Kidney glomerular epithelial cell (primary cell): ENCODE results near the gene ETS2.
"Not testable (repeated sequence)": the region's sequence is repeated elsewhere in the genome, so short reads cannot be mapped to it uniquely, and the experiment has no call there.

Experiments
- DNase-seq: peaks from one replicate; lab custom pipeline; 2025; lab: John Stamatoyannopoulos, UW

The ETS2 gene

DNA sequence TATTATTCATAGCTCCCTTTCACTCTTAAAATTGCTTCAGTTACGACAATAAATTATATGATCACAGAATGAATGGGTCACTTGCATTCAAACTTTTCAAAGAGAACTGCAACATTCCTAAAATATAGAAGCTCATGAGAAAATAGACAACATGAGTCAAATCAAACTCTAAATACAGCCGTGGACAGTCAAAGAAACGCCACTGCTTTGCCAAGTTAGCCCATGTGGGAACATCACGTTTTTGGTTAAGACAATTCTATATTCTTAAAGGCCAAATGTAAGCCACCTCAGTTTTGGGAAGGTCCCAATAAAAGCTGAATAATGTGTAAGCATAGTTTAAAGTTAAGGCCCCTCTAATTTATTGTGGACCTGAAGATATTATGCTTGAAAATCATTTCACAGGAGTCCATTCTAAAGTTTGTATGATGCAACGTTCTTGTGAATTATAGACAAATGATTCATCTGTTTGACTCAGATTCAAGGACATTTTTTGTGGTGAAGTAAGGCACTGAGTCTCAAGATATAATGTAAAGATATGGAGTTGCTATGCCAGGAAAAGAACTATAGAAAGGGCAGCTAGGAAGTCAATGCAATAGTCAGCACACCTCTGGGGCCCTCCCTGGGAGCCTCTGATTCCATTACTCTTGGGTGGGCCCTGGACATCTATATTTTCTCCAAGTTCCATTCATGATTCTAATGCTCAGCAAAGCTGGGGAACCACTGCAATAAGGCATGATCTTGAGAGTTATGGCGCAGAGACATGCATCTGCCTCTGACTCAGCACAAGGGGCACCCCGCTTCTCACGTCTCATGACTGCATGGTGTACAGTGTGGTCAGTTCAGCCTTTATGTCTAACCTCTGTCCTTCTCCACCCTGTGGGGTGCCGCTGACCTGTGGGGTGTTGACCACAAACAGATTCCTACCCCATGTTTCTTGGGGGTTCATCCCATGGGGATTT lies 33.9 kb downstream of the ETS2 start:
- peak; percentile 14 for DNase-seq

DNA sequence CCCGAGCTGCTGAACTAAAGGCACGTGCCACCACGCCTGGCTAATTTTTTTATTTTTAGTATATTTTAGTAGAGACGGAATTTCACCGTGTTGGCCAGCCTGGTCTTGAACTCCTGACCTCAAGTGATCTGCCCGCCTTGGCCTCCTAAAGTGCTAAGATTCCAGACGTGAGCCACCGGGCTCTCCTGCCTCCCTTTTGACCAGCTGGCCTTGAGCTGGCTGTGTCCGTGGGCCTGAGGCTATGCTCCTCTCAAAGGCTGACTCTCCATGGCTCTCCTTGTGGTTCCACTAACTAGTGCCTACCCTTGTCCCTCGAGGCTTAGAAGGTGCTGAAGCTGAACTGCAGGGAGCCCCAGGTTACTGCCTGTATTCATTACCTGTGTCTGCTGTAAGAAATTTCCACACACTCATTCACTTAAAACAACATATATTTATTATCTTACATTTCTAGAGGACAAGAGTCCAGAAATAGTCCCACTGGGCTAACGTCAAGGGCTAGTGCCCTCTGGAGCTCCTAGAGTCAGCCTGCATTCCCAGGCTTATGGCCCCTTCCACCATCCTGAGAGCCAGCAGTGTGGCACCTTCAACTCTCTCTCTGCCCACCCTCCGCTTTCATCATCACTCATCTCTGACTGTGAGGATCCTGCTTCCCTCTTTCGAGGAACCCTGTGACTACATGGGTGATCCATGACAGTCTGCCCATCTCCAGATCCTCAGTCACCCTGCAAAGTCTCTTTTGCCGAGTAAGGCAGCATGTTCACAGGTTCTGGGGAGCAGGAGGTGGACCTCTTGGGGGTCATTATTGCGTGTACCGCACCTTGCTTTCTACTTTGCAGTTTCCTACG lies 34.9 kb downstream of the ETS2 start:
- no peak for DNase-seq

GRCh38 chr21:38841472-38841871 lies 35.7 kb downstream of the ETS2 start:
- DNase-seq: no peak

DNA sequence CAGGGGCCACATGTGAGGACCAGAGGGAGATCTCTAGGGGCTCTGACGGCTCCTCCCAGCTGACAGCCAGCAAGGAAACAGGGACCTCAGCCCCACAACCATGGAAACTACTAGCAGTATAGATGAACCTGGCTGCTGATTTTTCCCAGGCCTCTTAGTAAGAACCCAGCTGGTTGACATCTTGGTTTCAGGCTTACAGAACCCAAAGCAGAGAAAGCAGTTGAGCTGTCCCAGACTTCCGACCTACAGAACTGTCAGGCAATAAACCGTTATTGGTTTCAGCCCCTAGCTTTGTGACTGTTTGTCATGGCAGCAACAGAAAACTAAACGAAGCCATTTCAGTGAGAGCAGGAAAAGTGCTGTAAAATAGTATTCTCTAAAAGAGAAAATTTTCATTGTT lies 36.4 kb downstream of the ETS2 start:
- DNase-seq: no peak

DNA sequence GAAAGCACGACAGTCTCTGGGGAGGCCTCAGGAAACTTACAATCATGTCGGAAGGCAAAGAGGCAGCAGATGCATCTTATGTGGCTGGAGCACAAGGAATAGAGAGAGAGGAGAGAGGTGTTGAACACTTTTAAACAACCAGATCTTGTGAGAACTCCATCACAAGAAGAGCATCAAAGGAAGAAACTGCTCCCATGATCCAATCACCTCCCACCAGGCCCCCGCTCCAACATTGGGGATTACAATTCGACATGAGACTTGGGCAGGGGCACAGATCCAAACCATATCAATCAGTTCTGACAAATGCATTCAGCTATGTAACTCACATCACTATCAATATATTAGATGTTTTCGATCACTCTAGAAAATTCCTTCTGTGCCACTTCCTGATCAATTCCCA lies 37.6 kb downstream of the ETS2 start:
- no peak for DNase-seq

- no peak for DNase-seq
Observed at GRCh38 chr21:38843806-38844503, 38.2 kb downstream of the ETS2 start.

GRCh38 chr21:38845374-38845773 lies 39.6 kb downstream of the ETS2 start:
- DNase-seq: not testable (repeated sequence)

GRCh38 chr21:38847556-38847955 lies 41.8 kb downstream of the ETS2 start:
- DNase-seq: no peak

- no peak for DNase-seq
Observed at GRCh38 chr21:38848187-38848609, 42.5 kb downstream of the ETS2 start.

DNA sequence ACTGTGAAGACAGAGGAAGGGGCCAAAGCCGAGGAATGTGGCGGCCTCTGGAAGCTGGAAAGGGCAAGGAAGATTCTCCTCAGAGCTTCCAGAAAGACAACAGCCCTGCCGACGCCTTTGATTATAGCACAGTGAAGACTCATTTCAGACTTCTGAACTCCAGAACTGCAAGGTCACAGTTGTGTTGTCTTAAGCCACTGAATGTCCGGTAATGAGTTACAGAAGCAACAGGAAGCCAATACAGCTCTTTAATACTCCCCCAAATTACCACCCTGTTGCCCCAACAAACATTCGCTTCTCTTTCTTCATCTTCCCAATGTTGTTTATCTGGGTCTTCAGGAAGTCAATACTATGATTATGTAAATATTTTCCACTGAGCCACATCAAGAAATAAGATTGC lies 44.0 kb downstream of the ETS2 start:
- peak; percentile 55 for DNase-seq

DNA sequence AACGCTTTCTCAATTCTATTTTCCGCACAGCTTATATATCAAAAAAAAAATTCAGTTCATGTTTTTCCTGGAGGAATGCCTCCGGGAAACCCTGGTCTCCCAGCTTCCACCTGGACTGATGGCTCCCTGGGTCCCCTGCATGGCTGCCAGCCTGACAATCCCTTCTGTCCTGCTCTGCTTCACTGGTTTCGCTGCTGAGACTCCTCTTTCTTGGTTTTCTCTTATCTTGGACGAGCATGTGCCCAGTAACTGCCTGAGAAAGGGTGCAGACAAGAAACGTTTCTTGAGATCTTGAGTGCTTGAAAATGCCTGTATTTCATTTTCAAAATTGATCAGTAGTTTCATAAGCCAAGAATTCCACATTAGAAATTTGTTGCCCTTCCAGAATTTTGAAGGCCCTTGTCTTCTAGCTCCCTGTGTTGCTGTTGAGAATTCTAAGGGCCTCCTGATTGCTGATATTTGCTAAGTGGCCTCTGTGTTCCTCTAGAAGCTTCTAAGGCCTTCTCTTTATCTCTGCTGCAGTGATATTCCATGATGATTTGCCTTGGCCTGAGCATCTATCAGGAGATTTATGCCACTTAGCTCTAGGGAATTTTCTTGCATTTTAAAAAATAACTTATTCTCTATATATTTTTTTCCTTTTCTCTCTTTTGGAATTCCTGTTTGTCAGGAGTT lies 44.7 kb downstream of the ETS2 start:
- no peak for DNase-seq

DNA sequence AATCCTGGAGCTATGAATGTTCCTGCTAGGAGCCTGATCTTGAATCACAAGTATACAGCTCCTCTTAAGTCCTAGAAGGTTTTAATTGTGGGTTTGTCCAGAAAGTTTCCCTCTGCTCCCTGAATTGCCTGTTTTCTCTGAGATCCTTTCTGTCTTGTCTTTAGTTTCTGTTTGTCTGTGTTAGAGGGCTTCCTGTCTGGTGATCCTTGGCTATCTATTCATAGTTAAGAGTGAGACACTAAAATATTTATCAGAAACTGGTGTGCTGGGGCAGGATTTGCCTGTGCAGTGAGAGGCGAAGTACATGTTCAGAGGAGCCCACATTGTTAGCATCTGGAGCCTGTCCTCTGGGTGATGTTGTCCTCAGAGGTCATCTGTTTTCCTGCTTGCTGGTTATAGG lies 45.4 kb downstream of the ETS2 start:
- DNase-seq: no peak

DNA sequence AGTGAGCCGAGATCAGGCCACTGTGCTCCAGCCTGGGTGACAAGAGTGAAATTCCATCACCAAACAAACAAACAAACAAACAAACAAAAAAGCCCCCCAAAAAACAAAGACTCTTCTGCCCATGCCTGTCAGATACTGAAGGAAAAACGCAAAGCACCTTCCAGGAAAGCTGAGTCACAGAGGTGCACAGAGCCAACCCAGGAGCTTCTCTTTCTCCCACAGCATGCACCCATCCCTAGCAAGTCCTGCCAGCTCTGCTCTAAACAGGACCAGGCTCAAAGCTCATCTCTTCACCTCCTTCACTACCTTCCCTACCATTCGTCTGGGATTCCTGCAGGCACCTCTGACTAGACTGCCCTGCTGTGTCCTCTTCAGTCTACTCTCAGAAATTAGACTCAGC lies 46.5 kb downstream of the ETS2 start:
- DNase-seq: no peak

- DNase-seq: no peak
Observed at GRCh38 chr21:38852708-38853107, 47.0 kb downstream of the ETS2 start.

DNA sequence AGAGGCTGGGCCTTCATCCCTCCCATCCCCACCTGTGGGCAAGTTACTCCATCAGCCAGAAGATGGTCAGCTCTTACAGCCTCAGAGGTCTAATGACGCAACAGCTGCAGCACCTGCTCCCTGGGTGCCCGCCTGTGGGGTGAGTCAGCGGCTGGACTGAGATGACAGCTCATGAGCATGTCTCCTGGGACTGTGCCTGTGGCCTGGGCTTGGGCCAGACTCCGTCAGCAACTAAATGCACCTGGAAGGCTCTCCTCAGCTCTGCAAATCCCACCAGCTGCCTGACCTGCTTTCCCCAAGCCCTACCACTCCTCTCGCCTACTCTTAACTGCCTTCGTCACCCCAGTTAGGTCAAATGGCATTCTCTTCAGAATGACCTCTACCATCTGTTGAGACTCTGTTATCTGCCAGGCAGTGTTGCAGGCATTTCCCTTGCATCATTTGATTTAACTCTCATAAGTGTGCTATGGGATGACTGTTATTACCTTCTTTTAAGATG lies 47.7 kb downstream of the ETS2 start:
- peak; percentile 16 for DNase-seq

DNA sequence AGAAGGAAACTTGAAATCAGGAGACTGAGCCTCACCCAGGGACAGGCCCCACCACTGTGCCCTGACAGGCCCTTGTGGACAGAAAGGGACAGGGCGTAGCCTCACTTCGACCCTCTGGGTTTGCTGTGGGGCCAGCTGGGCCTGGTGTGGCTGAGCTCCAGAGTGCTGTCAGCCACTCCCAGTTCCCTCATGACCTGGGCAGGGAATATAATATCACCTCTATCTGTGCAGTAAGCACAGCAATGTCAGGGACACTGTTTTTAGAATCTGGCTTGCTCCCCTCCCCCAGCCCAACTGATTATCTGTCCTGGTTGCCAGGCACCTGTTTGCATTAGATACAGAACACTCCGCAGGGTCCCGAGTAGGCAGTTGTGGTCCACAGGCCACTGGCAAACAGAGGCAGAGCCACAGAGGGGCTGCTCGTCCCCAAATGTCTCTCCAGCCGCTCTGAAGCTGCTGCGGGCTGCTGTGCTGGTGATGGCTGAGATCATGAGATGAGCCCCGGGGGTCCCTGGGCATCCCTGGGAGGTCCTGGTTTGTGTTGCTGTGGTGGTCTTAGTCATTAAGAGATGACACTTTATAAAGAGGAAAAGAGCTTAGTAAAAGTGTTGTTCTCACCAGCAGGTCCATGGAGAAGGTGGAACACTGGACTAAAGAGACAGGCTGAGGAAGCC lies 51.6 kb downstream of the ETS2 start:
- no peak for DNase-seq

DNA sequence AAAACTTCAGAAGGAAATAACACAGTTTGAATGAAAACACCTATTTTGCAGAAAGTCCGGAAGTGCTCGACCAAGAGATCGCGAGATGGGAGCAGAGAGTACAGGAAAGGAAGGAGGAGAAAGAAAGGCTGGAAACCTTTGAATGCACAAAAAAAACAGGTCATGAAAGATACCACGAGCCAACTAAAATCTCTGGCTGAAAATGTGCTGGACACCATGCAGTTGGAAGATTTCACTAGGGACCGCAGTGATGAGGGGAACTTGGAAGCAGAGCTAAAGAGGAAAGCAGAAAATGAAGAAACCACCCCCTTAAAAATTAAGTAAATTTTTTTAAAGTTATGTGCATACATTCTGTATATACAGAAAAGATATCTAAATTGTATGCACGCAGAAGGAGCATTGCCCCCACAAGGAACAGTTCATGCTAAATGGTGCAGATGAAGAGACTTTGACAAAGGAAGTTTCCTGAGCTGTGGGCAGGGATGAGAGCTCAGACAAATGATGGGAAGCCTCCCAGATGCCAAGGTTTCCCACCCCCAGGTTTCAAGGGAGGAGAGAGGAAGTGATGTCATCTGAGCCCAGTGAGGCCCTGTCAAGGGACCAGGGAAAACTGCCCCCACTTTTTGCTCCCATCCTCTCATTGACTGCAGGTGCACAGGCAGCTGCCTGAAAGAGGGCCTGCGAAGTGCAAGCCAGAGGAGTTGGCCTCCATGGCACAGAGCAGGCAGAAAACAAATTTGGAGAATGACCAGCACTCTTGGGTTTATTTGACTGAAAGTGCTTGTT lies 52.5 kb downstream of the ETS2 start:
- no peak for DNase-seq

GRCh38 chr21:38858812-38859205 lies 53.1 kb downstream of the ETS2 start:
- DNase-seq: no peak

GRCh38 chr21:38859852-38860251 lies 54.1 kb downstream of the ETS2 start:
- no peak for DNase-seq

DNA sequence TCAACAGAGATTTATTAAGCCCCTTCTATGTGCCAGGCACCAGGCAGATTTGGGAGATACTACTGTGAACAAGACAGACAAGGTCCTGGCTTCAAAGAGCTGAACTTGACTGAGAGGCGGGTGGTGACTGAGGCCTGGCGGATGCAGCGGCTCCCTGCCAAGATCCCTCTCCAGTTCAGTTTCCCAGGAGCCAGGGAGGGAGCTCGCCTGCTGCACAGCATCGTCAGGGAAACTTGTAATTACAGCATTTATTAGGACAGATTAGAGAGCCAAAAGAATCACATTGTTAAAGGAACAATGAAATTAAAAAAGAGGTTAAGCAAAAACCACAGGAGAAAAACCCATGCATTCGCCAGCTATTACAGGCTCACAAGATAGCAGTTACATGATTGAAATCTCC lies 55.3 kb downstream of the ETS2 start:
- no peak for DNase-seq
